GM21576 (cell line): ENCODE results near the gene INO80E.

ENCODE experiments used
- ATAC-seq: cut with Tn5 transposase; IDR thresholded peaks from one replicate; pipeline ENCODE4 v1.9.1; 2021; ENCODE audit warnings: mild to moderate bottlenecking, moderate library complexity; ENCODE audit not compliant: unreplicated experiment

Gene INO80E

DNA sequence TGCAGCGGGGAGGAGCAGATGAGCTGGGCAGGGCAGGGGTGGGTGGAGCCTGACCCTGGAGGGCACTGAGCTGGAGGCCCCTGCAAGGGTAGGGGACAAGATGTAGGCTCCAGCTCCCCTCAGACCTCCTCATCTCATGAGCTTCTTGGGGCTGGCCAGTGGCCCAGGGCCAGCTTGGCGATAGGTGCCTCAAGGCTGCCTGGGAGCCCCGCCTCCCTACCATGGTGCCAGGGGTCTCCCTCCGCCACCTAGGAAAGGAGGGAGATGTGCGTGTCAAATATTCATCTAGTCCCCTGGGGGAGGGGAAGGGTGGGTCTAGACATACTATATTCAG, 4.5 kb upstream of the INO80E start:
- no peak for ATAC-seq

DNA sequence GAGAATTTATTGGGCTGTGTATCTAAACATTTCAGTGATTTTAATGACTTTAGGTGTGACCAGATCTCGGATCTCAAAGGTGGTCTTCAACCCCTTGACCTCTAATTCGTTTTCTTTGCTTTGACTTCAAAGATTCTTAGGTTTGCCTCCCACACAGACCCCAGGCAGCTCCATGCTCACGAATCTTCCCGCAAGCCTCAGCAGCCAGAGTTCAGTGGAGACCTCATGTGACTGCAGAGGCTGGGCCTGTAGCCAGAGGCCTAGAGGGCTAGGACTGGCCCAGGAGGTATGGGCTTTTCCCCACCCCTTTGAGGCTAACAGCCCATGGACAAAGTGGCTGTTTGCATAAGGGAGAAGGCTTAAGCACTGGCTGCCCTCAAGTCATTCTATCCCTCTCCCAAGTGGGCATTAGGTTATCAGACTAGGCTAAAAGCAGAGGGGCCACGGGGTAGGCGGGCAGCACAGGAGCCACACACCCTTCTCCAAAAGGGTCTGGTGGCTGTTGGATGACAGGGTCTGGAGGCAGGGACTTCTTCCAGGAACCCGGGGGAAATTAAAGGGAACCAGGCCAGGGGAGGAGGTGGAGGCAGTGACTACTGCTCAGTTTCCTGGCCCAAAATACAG, 3.6 kb upstream of the INO80E start:
- ATAC-seq, result no peak

DNA sequence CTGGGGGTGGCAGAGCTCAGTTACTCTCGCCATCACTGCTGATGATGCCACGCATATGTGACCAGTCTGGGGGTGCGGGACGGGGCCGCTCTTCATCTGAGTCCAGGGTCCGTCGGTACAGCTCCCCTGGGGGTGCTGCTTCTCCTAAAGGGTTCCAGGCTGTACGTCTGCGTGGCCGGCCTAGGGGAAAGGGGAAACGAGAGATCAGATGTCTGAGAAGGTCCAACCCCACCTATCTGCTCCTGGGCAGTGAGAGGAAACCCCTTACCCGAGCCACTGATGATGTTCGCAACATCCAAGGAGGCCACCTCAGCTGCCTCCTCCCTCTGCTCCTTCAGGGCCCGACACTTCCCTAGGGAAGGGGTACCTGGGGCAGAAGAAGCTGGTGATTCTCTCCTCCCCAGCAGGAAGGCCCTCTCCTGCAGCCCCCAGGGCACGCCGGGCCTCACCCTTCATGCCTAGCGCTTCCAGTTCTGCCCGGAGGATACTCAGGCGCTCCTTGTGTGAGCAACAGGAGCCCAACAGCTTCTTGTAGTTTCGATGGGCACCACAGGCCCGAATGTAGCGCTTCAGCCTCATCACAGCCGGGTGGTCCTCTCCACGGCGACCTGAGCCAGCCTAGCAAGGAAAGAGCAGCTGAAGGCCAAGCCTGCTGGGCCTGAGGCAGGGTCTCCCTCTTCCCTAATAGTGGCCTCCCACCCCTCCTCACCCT, 2.7 kb upstream of the INO80E start:
- no peak for ATAC-seq

DNA sequence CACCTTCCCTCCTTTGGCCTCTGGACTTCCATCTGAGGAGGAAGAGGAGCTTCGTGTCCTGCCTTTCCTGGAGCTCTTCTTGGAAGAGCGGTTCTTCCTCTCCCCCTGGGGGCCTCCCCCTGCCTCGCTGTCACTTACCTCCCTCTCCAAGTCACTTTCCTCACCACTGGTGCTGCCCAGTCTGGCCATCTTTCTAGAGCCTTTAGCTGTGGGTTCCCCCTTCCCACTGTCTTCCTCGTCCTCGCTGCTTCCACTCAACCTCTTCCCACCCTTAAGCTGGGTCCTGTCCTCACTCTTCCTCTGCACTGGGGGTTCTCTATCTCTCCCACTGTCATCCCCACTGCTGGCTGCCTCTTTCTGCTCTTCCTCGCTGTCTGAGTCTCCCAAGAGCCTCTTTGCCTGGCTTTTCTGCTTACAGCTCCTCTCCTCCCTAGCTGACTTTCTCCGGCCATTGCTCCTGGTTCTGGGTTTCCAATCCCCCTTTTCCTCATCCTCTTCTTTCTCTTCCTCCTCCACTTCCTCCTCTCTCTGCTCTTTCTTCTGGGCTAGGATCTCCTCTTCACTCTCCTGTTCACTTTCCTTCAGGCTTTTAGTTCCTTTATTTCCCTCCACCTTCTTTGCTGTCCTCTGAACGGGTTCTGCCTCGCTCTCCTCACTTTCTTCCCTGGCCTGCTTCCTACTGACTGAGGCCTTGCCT, 2.0 kb upstream of the INO80E start:
- no peak for ATAC-seq

GRCh38 chr16:29994600-29995323, 1.3 kb upstream of the INO80E start:
- ATAC-seq, result peak; percentile 35

- ATAC-seq, result peak; percentile 43
These were observed 624 bp upstream of the INO80E start, which contains the start of gene HIRIP3 for GRCh38 chr16:29995324-29995910. HIRIP3 (minus strand) TSS chr16:29995617; CDS start chr16:29995605, 12 bp downstream.

GRCh38 chr16:29996766-29997250, 767 bp downstream of the INO80E start:
- no peak for ATAC-seq

GRCh38 chr16:29999605-30000004, 3.6 kb downstream of the INO80E start:
- no peak for ATAC-seq

DNA sequence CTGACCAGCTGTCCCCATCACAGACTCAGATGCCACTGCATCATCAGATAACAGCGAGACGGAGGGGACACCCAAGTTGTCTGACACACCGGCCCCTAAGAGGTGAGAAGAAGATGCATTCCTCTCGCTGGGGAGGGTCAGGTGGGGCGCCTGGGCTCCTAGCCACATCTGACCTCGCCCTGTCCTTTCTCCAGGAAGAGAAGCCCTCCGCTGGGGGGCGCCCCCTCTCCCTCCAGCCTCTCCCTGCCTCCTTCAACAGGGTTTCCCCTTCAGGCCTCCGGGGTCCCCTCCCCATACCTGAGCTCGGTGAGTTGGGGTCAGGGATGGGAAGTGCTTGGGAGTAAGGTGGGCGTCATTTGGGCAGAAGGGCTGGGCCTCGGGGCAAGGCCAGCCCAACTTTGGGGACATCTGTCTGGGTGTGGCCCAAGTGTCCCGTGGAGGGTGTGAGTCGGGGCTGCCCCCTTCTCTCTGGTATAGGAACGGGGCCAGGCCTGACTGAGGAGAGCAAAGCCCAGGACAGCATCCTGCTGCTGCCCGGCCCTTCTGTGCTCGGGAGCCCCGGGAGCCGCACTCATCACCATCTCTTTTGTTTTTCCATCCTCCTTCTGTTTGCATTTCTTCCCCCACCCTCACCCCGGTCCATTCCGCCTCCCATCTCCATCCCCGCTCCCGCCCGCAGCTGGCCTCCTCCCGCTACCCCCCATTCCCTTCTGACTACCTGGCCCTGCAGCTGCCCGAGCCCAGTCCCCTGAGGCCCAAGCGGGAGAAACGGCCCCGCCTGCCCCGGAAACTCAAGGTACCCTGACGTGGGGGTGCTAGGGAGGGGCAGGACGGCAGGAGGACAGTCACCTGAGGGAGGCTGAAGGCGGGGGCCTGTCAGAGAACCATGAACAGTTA, 4.9 kb downstream of the INO80E start:
- no peak for ATAC-seq

DNA sequence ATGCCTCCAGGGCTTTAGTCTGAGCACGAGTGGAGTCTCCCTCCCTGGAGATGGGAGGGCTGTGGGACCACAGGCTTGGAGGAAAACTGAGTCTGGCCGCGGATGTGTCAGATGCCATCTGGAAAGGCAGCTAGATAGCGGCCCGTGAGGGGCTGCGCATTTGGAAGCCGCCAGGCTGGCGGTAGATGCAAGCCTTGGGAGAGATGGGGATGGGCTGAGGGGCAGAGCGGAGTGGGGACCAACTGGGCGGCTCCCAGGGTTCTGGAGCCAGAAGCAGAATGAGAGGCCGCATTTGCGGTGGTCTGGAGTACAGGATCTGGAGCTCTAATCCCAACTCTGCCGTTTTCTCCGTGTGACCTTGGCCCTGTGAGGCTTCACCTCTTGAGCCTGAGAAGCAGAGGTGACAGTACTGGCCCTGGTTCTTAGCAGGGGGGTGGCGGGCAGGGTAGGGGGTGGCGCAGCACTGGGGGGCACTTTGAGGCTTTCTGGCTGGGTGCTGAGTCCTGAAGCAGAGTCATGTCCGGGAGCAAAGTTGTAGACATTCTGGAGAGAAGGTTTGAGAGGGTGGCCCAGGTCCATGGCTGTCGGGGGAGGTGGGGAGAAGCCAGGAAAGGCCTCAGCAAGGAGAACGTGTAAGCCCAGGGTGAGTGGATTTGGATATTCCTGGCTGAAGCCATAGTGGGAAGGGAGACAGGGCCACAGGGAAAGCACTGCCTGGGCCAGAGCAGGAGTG, 6.7 kb downstream of the INO80E start:
- ATAC-seq, result no peak

DNA sequence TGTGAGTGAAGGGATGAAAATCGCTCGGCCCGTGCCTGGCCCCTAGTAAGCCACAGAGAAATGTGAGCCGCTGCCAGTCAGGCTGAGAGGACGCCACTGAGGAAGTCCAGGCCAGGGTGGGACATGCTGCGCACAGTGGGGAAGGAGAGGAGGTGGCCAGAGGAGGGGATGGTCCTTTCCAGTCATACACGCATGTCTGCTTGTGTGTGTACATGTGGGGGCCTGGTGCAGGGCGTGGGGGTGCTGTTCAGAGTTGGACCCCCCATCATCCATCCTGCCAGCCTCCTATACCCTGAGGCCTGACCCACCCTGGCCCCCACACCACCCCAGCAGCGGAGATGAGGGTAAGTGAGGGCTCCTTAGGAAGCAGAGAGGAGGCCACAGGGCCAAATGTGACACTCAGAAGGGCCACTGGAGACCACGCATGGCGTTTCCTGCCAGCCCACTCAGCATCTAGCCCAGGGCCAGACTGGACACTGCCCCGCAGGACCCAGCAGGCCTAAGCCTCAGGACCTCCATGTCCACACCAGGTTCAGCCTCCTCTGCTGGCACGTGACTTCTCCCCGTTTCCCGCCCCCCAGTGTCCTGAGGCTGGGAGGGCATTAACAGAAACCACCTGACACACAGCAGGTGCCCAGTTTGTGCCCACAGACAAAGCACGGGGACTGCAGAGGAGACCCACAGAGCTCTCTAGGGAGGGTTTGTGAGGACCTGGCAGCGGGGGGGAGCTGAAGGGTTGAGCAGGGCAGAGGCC, 7.8 kb downstream of the INO80E start:
- no peak for ATAC-seq

DNA sequence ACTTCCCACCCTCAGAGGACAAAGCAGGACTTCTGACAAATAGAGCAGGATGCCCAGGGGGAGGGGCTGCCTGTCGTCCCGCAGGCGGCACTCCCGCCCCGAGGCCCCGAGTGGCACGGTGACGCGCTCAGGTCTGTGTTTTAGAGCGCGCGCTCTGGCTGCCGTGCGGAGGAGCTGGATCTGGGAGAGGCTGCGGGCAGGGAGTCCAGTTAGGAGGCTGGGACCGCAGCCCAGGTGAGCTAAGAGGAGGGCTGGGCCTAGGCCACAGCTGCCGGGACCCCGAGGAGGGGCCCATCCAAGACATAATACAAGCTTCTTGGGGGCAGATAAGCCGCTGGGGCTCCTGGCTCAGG, 8.4 kb downstream of the INO80E start:
- ATAC-seq, result no peak

GRCh38 chr16:30004811-30005242, 8.8 kb downstream of the INO80E start:
- no peak for ATAC-seq

DNA sequence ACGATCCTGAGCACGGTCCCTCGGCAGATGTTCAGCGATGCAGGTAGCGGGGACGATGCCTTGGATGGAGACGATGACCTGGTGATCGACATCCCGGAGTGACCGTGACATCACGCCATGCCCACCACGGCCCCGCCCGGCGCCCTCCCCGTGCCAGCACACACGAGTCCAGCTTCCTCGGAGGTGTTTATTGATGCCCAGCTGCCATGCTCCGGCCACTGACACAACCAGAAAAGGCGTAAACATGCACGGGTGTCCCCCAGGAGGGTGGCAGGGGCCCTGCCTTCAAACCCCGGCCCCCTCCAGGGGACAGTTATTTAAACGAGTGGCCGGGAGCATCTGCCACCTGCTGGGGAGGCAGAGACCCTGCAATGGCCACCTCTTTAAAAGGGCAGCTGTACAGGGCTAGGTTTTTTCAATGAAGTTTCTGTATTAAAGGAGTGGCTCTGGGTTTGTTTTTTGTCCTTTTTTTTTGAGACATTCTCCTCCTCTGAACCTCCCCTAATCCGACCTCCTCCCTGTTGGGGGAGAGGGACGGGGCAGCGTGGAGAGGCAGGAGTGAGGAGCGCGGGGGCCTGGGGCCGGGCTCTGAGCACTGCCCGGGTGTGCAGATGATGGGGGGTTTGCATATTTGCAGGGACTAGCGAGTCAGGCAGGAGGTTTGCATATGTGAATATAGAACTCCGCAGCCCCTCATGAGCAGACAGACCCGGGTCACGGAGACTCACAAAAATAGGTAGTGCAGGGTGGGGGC, 9.5 kb downstream of the INO80E start:
- ATAC-seq, result no peak

DNA sequence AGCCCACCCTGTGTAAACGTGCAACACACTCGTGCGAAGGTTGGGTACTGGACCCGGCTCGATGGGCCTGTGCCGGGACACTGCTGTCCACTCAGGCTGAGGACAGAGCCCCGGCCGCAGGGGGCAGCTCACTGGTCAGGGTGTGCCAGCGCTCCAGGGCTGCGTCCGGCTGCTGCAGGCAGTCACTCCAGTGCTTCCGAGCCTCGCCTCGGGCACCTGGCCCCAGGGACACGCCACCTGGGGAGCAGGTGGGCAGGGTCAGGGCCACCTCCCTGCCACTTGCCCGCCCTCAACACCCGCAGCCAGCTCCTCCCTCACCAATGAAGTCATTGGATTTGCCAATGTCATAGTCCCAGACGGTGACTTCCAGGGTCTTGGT, 10.0 kb downstream of the INO80E start:
- ATAC-seq, result no peak

DNA sequence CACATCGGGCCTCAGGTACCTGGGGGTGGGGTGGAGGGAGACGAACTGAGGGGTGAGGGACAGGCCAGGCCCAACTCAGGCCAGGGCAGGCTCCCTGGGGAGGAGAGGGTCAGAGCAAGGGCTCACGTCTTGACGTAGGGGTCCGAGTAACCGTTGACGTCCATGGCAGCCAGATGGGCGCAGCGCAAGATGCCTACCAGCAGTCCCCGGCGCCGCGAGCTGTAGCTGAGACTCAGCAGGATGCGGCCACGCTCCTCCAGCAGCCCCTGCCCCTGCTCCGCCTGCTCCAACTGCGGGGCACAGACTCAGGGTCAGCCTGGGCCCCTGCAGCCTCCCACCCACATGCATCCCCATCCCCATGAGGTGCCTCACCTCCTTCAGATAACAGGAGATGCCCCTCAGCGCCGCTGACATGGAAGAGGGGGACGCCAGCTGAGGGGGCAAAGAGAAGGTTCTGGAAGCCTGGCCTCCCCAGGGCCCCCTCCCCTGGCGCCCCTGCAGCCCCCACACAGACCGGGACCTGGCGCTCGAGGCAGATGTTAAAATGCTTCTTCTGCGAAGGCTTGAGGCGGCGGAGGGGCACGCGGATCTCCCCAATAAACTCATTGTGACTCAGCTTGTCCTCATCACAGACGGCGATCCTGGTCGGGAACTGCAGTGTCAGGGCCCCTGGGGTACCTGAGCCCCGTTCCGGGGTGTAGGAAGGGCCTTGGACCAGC, 10.8 kb downstream of the INO80E start:
- ATAC-seq, result no peak

DNA sequence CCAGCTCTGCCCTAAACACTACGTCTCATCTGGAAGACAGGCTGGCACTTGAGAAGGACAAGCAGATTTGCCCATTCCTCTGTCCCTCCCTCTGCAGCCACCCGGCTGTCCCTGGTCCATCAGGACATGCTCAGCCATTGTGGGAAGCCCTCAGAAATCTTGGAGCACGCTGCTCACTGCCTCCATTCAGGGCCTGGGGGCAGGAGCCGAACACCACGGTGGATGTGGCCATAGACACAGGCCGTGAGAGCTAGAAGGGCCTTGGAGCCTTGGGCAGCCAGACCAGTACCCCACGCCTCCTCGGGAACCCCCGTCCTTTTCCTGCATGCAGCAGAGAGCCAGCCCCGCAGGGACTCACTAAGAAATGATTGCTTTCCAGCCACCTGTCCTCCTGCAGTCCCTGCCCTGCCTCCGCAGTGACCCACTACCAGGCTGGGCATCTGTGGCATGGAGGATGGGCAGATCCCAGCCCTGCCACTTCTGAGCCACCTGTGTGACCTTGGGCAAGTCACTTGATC, 11.4 kb downstream of the INO80E start:
- no peak for ATAC-seq
